ENCODE data around the gene KRTAP2-2.

The KRTAP2-2 gene

DNA sequence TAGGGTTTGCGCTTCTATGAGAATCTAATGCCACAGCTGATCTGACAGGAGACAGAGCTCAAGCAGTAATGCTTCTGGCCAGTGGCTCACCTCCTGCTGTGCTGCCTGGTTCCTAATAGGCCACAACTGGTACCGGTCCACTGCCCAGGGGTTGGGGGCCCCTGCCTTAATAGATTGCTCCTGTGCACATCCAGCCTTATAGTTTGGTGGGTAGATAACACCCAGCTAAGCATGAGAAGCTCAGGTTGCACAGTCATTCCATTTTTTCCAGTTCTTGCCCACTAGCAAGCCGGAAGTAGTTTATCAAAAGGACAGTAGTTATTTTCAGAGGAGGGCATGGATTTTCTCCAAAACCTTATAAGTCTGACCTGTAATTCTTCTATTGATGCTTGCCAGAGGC is 35.6 kb downstream of the KRTAP2-2 start:
- DNase-seq: no peak

GRCh38 chr17:41018541-41018940 is 36.5 kb downstream of the KRTAP2-2 start:
- no peak for DNase-seq

DNA sequence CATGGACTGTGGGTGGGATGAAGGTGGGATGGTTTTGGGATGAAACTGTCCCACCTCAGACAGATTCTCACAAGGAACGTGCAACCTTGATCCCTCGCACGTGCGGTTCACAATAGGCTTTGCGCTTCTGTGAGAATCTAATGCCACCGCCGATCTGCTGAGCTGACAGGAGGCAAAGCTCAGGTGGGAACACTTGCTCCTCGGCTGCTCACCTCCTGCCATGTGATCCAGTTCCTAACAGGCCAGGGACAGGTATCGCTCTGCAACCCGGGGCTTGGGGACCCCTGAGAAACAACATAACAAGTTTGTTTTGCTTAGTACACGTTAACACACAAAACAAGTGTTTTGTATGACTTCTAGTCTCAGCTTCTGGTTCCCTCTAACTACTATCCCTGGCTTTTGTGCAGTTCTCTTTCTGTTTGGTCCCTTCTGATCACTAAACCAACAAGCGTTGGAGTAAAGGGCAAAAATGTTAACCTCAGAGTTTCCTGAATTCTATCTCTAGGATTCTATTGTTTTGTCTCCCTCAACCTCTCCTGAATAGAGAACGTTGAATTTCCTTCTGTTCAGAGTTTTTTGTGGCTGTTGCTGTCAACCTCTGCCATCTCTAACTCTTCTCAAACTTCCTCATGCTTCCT is 38.3 kb downstream of the KRTAP2-2 start:
- no peak for DNase-seq

GRCh38 chr17:41015454-41015853 is 39.6 kb downstream of the KRTAP2-2 start:
- DNase-seq: peak; percentile 32

DNA sequence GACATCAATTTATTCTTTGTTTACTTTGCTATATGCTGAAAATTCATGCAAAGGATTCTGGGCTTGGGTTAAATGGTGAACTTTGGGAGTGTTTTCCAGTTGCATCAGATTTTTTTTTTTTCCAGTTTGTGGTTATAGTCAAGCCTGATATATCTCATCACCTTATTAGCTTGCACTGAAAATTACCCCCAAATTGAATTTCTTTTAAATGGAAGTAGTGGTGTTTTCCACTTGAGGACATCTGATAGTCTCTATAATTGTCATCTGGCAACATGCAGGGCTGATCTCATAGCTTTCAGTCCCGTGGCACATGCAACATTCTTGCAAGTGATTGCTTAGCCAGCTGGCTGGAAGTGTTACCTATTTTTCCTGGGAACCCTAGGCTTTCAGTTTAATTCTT is 41.4 kb downstream of the KRTAP2-2 start:
- peak; percentile 58 for DNase-seq

- peak; percentile 37 for DNase-seq
Measured at GRCh38 chr17:41013181-41013580, 41.8 kb downstream of the KRTAP2-2 start.

DNA sequence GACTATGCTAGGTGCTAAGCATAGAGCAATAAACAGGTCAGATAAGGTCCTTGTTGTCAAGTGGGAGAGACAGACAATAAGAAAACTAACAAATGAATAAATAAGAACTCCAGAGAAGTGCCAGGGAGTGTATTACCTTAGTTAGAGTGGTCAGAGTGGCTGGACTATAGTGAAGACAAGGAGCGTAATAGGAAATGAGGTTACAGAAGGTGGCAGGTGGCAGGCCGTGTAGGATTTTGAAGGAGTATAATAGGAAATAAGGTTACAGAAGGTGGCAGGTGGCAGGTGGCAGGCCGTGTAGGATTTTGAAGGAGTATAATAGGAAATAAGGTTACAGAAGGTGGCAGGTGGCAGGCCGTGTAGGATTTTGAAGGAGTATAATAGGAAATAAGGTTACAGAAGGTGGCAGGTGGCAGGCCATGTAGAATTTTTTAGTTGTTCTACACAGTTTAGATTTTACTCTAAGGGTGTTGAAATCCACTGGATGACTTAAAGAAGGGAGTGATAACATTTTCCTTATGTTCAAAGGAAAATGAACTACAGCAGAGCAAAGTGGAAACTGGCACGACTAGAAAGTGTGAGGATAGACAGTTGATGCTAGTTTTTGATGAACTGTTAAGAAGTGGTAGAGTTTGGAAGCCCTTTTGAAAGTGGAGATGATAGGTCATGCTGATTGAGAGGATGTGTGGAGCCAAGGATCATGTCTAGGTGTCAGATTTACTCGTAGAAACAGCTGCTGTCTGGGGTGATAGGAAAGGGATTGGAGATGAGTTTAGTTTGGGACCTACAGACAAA is 42.5 kb downstream of the KRTAP2-2 start:
- no peak for DNase-seq

GRCh38 chr17:41010441-41010840 is 44.6 kb downstream of the KRTAP2-2 start:
- no peak for DNase-seq

DNA sequence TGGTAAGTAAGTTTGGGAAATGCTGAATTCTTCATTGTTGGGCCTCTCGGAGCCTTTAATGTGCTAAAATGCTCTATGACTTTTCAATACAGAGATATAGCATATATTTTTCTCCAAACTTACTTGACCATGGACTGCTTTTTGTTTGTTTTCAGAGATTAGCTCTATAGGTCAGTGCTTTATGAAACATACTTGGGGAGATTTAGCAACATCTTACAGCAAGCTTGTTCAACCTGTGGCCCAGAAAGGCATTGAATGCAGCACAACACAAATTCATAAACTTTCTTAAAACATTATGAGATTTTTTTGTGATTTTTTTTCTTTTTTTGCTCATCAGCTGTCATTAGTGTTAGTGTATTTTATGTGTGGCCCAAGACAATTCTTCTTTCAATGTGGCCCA is 45.1 kb downstream of the KRTAP2-2 start:
- no peak for DNase-seq

- no peak for DNase-seq
Measured at GRCh38 chr17:41009301-41009760, 45.7 kb downstream of the KRTAP2-2 start.

DNA sequence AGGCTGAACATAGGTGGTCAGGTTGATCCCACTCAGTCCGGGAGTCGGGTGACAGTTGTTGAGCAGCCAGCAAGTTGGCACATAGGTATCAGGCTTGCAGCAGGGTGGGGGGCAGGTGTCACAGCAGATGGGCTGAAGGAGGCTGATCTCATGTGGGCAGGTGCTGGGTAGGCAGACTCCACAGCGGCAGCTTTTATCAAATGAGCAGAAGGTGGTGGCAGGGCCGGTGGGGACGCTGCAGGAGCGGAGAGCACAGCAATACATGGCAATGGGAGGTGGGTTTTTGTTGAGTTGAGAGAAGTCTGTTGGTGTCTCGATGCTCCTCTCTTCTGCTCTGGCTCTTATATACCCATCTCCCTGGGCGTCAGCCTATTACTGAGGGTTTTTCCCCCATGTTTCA is 46.2 kb downstream of the KRTAP2-2 start, which contains the start of gene KRTAP3-1:
TSS of gene KRTAP3-1 (minus strand) at position 318 of the 400 bp plus-strand sequence. CDS start at position 264, 54 bp downstream.
- DNase-seq: no peak

Measured in fibroblast of skin of right biceps (primary cell).